Stimulated activated CD4-positive, alpha-beta T cell treated with anti-CD3 and anti-CD28 coated beads, TNF-alpha, amount 100 ng/mL, for 4 hours (primary cell): Measurements from ENCODE around the gene ASTN1.

Experiments
- DNase-seq, 3 experiments: peaks; one replicate each; pipeline ENCODE4 v3.0.0-alpha.2; 2020; ENCODE audit warnings: low read depth in 3 of 3

ASTN1 gene

GRCh38 chr1:177163844-177164379, 600 bp downstream of the ASTN1 start:
- DNase-seq, result no peak

- DNase-seq, result no peak
These were observed 2.3 kb downstream of the ASTN1 start for GRCh38 chr1:177162243-177162642.

- no peak for DNase-seq
These were observed 18.0 kb downstream of the ASTN1 start for GRCh38 chr1:177146499-177146898.

- no peak for DNase-seq
These were observed 19.1 kb downstream of the ASTN1 start for GRCh38 chr1:177145106-177146070.

GRCh38 chr1:177142791-177143271, 21.7 kb downstream of the ASTN1 start:
- no peak for DNase-seq

- DNase-seq, result no peak
These were observed 22.5 kb downstream of the ASTN1 start for GRCh38 chr1:177142010-177142409.

GRCh38 chr1:177138347-177138746, 26.2 kb downstream of the ASTN1 start:
- DNase-seq, result no peak

GRCh38 chr1:177137814-177138213, 26.7 kb downstream of the ASTN1 start:
- DNase-seq, result no peak

- DNase-seq, result no peak
These were observed 29.3 kb downstream of the ASTN1 start for GRCh38 chr1:177135250-177135649.

- no peak for DNase-seq
These were observed 30.5 kb downstream of the ASTN1 start for GRCh38 chr1:177133977-177134538.

- DNase-seq, result no peak
These were observed 32.4 kb downstream of the ASTN1 start for GRCh38 chr1:177132141-177132540.

GRCh38 chr1:177131723-177132122, 32.8 kb downstream of the ASTN1 start:
- DNase-seq, result no peak

- no peak for DNase-seq
These were observed 34.0 kb downstream of the ASTN1 start for GRCh38 chr1:177130451-177130945.

- DNase-seq, result no peak
These were observed 35.7 kb downstream of the ASTN1 start for GRCh38 chr1:177128665-177129281.

- no peak for DNase-seq
These were observed 38.2 kb downstream of the ASTN1 start for GRCh38 chr1:177126267-177126666.

- no peak for DNase-seq
These were observed 39.8 kb downstream of the ASTN1 start for GRCh38 chr1:177124577-177125278.

GRCh38 chr1:177122461-177123251, 41.9 kb downstream of the ASTN1 start:
- DNase-seq, result no peak

- DNase-seq, result no peak
These were observed 45.2 kb downstream of the ASTN1 start for GRCh38 chr1:177119311-177119710.

GRCh38 chr1:177118901-177119300, 45.6 kb downstream of the ASTN1 start:
- no peak for DNase-seq

GRCh38 chr1:177116941-177117340, 47.6 kb downstream of the ASTN1 start:
- no peak for DNase-seq
